Astrocyte of the cerebellum (primary cell): ENCODE measurements around the gene GAS7.

Experiments
- DNase-seq: peaks from one replicate; pipeline ENCODE4 v3.0.0-alpha.2; 2011; ENCODE audit warnings: low read depth
- H3K4me3 ChIP-seq: 2 replicates; pipeline ENCODE4 v1.5.1; 2011; ENCODE audit warnings: mild to moderate bottlenecking, low read depth, low read length, moderate library complexity
- CTCF ChIP-seq: IDR thresholded peaks from 2 replicates; pipeline ENCODE4 v1.5.1; 2012; ENCODE audit warnings: low read length, low read depth, moderate library complexity, mild to moderate bottlenecking; ENCODE audit errors: missing control alignments
- in situ Hi-C: cut with HindIII; loops from 2 replicates; pipeline ENCODE4 v1.10.0; 2017; ENCODE audit warnings: low sequenced_read_pairs

Gene GAS7

GRCh38 chr17:9987779-9988585, 210.4 kb downstream of the GAS7 start:
- in situ Hi-C loops = no loop called here
- DNase-seq = no peak
- no peak overlapping the region for H3K4me3 ChIP-seq
- TF ChIP-seq CTCF = peak; percentile 72

GRCh38 chr17:9986754-9987382, 211.5 kb downstream of the GAS7 start:
- TF ChIP-seq CTCF = no peak
- no peak for DNase-seq
- H3K4me3 ChIP-seq = no peak overlapping the region
- in situ Hi-C loops = no loop called here

- no peak overlapping the region for H3K4me3 ChIP-seq
- no peak for TF ChIP-seq CTCF
- no peak for DNase-seq
- in situ Hi-C loops = no loop called here
Observed at GRCh38 chr17:9985646-9986045, 212.8 kb downstream of the GAS7 start.

GRCh38 chr17:9984768-9985167, 213.6 kb downstream of the GAS7 start:
- TF ChIP-seq CTCF = no peak
- in situ Hi-C loops = no loop called here
- DNase-seq = no peak
- no peak overlapping the region for H3K4me3 ChIP-seq

- DNase-seq = no peak
- peak; percentile 27 for TF ChIP-seq CTCF
- H3K4me3 ChIP-seq = no peak overlapping the region
- in situ Hi-C loops = no loop called here
Observed at GRCh38 chr17:9982159-9982558, 216.2 kb downstream of the GAS7 start.

- in situ Hi-C loops = no loop called here
- H3K4me3 ChIP-seq = no peak overlapping the region
- DNase-seq = no peak
- TF ChIP-seq CTCF = no peak
Observed at GRCh38 chr17:9981344-9981915, 217.0 kb downstream of the GAS7 start.
